ENCODE data around the gene CACNB3. TPM values are rescaled to one million over a fixed set of nuclear protein-coding genes. Genes with fewer than 3 reads are reported as not detected.

Gene CACNB3
- total RNA-seq, 1 donor: 15.2 TPM

- Histone ChIP-seq H3K27ac (ENCODE audit: low read depth, low read length) (no peak overlapping the region), H3K36me3 (ENCODE audit: insufficient read depth, low read length) (no peaks in the 10 kb centered on the region), H3K79me2 (ENCODE audit: insufficient read depth, low read length) (no peaks in the 10 kb centered on the region), H4K20me1 (ENCODE audit: insufficient read depth, low read length) (no peaks in the 10 kb centered on the region), H3K27me3 (ENCODE audit: insufficient read depth, low read length) (peaks cover 36% of the 10 kb centered on the region), H3K9me3 (ENCODE audit: low read depth, low read length) (no peaks in the 10 kb centered on the region), H3K4me3 (ENCODE audit: insufficient read depth, low read length) (no peak overlapping the region), H3K4me2 (ENCODE audit: insufficient read depth, low read length) (no peak overlapping the region), H2AFZ (ENCODE audit: low read length) (no peak overlapping the region), H3K4me1 (ENCODE audit: insufficient read depth, low read length) (peaks cover 7% of the 10 kb centered on the region)
- no peak for TF ChIP-seq CTCF (IDR thresholded peaks at IDR 0.05; ENCODE audit: extremely low read depth, low read depth, low read length)
- DNase-seq (ENCODE audit: insufficient read length, low spot score, missing footprints): no peak
These were observed 42.8 kb downstream of the CACNB3 start for GRCh38 chr12:48861111-48861510.

GRCh38 chr12:48862760-48863159 lies 44.5 kb downstream of the CACNB3 start:
- Histone ChIP-seq H3K9me3 (ENCODE audit: low read depth, low read length) (no peaks in the 10 kb centered on the region), H3K36me3 (ENCODE audit: insufficient read depth, low read length) (no peaks in the 10 kb centered on the region), H2AFZ (ENCODE audit: low read length) (no peak overlapping the region), H3K79me2 (ENCODE audit: insufficient read depth, low read length) (no peaks in the 10 kb centered on the region), H3K27me3 (ENCODE audit: insufficient read depth, low read length) (peaks cover 33% of the 10 kb centered on the region), H3K4me2 (ENCODE audit: insufficient read depth, low read length) (no peak overlapping the region), H3K27ac (ENCODE audit: low read depth, low read length) (no peak overlapping the region), H4K20me1 (ENCODE audit: insufficient read depth, low read length) (no peaks in the 10 kb centered on the region), H3K4me1 (ENCODE audit: insufficient read depth, low read length) (peaks cover 7% of the 10 kb centered on the region), H3K4me3 (ENCODE audit: insufficient read depth, low read length) (no peak overlapping the region)
- TF ChIP-seq CTCF (IDR thresholded peaks at IDR 0.05; ENCODE audit: extremely low read depth, low read depth, low read length): no peak
- no peak for DNase-seq (ENCODE audit: insufficient read length, low spot score, missing footprints)

- H3K27ac ChIP-seq (ENCODE audit: low read depth, low read length): no peak overlapping the region
- H3K4me2 ChIP-seq (ENCODE audit: insufficient read depth, low read length): no peak overlapping the region
- TF ChIP-seq CTCF (IDR thresholded peaks at IDR 0.05; ENCODE audit: extremely low read depth, low read depth, low read length): no peak
- no peaks in the 10 kb centered on the region for H3K36me3 ChIP-seq (ENCODE audit: insufficient read depth, low read length)
- DNase-seq (ENCODE audit: insufficient read length, low spot score, missing footprints): peak; percentile 38
- no peak overlapping the region for H2AFZ ChIP-seq (ENCODE audit: low read length)
- no peaks in the 10 kb centered on the region for H3K9me3 ChIP-seq (ENCODE audit: low read depth, low read length)
- peaks cover 7% of the 10 kb centered on the region for H3K4me1 ChIP-seq (ENCODE audit: insufficient read depth, low read length)
- no peaks in the 10 kb centered on the region for H3K79me2 ChIP-seq (ENCODE audit: insufficient read depth, low read length)
- H4K20me1 ChIP-seq (ENCODE audit: insufficient read depth, low read length): no peaks in the 10 kb centered on the region
- H3K4me3 ChIP-seq (ENCODE audit: insufficient read depth, low read length): no peak overlapping the region
- H3K27me3 ChIP-seq (ENCODE audit: insufficient read depth, low read length): peaks cover 33% of the 10 kb centered on the region
These were observed 45.0 kb downstream of the CACNB3 start for GRCh38 chr12:48863291-48863690.

GRCh38 chr12:48865281-48866051 lies 47.2 kb downstream of the CACNB3 start, which contains the start of gene RND1:
Gene RND1, minus strand, starts transcription at chr12:48865870. Its CDS starts 103 bp downstream, at chr12:48865767.
- Histone ChIP-seq H3K4me1 (ENCODE audit: insufficient read depth, low read length) (peaks cover 7% of the 10 kb centered on the region), H3K27me3 (ENCODE audit: insufficient read depth, low read length) (peaks cover 33% of the 10 kb centered on the region), H2AFZ (ENCODE audit: low read length) (peak within 1 kb of the TSS; percentile 99), H3K4me2 (ENCODE audit: insufficient read depth, low read length) (peak within 1 kb of the TSS; percentile 97), H3K27ac (ENCODE audit: low read depth, low read length) (no peak within 1 kb of the TSS), H3K79me2 (ENCODE audit: insufficient read depth, low read length) (no peaks in the 10 kb centered on the region), H3K9me3 (ENCODE audit: low read depth, low read length) (no peaks in the 10 kb centered on the region), H3K36me3 (ENCODE audit: insufficient read depth, low read length) (no peaks in the 10 kb centered on the region), H4K20me1 (ENCODE audit: insufficient read depth, low read length) (no peaks in the 10 kb centered on the region), H3K4me3 (ENCODE audit: insufficient read depth, low read length) (peak within 1 kb of the TSS; percentile 85)
- TF ChIP-seq CTCF (IDR thresholded peaks at IDR 0.05; ENCODE audit: extremely low read depth, low read depth, low read length): no peak
- DNase-seq (ENCODE audit: insufficient read length, low spot score, missing footprints): peak; percentile 97
